SK-N-SH (cell line): ENCODE results near the gene TMEM182.

Source experiments
- IRF3 ChIP-seq: fragments of 150-350 bp; IDR thresholded peaks from 2 replicates; pipeline ENCODE4 v1.6.1; 2016; ENCODE audit warnings: mild to moderate bottlenecking, low read depth, low read length
- POLR2AphosphoS5 ChIP-seq: IDR thresholded peaks from 2 replicates; pipeline ENCODE4 v1.6.1; 2012; ENCODE audit warnings: low read depth, low read length
- YY1 ChIP-seq: IDR thresholded peaks from 2 replicates; pipeline ENCODE4 v1.4.0; 2012; ENCODE audit warnings: low read depth, mild to moderate bottlenecking
- TF ChIP-seq, protein P1 (sequence below): fragments of 200-600 bp; sonication (generic); IDR thresholded peaks from 2 replicates; pipeline ENCODE4 v1.6.1; 2017; ENCODE audit warnings: antibody characterized with exemption, mild to moderate bottlenecking, moderate library complexity

GRCh38 chr2:102765061-102765460, 3.2 kb downstream of the TMEM182 start:
- TF ChIP-seq, protein P1, sequence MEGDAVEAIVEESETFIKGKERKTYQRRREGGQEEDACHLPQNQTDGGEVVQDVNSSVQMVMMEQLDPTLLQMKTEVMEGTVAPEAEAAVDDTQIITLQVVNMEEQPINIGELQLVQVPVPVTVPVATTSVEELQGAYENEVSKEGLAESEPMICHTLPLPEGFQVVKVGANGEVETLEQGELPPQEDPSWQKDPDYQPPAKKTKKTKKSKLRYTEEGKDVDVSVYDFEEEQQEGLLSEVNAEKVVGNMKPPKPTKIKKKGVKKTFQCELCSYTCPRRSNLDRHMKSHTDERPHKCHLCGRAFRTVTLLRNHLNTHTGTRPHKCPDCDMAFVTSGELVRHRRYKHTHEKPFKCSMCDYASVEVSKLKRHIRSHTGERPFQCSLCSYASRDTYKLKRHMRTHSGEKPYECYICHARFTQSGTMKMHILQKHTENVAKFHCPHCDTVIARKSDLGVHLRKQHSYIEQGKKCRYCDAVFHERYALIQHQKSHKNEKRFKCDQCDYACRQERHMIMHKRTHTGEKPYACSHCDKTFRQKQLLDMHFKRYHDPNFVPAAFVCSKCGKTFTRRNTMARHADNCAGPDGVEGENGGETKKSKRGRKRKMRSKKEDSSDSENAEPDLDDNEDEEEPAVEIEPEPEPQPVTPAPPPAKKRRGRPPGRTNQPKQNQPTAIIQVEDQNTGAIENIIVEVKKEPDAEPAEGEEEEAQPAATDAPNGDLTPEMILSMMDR: no peak
- TF ChIP-seq IRF3 (no peak), YY1 (no peak), POLR2AphosphoS5 (no peak)
